Ureter (tissue), 1 donor: ENCODE measurements around the gene HS3ST5. TPM values are rescaled to one million over a fixed set of nuclear protein-coding genes. Genes with fewer than 3 reads are reported as not detected.

ENCODE experiments used
- DNase-seq: peaks from one replicate; pipeline ENCODE4 v3.0.0-alpha.2; 2020; ENCODE audit warnings: low spot score
- total RNA-seq: library from RNA; stranded (reverse); gene quantifications from one replicate; pipeline ENCODE4 v1.2.4, GENCODE V29; 2023
- donor health status: DM: yes; HTN: yes; CAD: no.

Gene HS3ST5, protein sequence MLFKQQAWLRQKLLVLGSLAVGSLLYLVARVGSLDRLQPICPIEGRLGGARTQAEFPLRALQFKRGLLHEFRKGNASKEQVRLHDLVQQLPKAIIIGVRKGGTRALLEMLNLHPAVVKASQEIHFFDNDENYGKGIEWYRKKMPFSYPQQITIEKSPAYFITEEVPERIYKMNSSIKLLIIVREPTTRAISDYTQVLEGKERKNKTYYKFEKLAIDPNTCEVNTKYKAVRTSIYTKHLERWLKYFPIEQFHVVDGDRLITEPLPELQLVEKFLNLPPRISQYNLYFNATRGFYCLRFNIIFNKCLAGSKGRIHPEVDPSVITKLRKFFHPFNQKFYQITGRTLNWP
- 3.2 TPM for total RNA-seq

DNA sequence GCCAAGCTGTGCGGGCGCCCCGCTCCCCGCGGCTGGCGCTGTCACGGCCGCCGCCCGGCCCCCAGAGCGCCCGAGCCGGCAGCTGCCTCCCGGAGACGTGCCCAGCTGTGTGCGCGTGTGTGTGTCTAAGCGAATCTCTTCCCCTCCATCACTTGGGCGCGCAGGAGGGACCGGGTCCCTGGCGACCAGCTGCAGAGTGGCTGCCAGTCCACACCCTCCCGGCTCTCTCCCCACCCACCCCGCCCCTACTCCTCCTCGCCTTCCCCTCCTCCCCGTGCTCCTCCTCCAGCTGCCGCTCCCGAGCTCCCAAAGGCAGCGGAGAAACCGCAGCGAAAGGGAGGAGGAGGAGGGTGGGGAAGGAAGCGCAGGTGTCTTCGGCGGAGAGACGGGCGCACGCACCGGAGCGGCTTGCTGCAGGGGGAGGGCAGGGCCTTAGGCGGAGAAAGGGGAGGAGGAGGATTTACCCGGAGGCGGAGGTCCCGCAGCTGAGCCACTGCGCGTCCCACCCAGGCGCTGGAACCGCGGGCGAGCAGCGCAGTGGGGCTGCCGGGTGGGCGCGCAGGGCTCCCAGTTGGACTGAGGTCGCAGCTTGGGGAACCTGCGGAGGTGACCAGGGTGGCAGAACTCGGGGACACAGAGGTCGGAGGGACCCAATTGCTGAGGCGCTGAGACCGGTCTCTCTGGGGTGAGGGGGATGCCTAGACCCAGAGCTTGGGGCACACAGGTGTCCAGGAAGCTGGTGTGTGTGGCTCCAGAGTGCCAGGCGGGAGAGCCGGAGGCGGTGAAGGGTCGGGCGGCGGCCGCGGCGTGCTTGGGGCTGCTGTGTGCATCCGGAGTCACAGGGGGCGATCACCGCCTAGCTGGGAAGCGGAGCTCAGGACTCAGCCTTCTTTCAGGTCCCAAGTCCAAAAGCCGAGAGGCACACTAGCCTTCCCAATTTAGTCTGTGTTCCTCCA is at the start of gene HS3ST5:
HS3ST5 (minus strand) TSS at position 198 of the 956 bp plus-strand sequence. CDS start 280,178 bp downstream, outside the sequence.
- peak; percentile 73 for DNase-seq

DNA sequence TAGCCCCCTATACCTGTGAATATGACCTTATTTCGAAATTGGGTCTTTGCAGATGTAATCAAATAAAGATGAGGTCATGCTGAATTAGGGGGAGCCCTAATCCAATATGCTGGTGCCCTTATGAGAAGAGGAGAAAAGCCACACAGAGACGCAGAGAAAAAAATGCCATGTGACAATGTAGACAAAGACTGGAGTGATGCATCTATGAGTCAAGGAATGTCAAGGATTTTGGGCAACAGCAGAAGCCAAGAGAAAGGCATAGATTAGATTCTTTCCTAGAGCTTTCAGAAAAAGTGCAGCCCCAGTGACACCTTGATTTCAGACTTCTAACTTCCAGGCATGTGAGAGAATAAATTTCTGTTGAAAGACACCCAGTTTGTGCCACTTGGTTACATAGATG is 47.4 kb upstream of the HS3ST5 start:
- DNase-seq = no peak

DNA sequence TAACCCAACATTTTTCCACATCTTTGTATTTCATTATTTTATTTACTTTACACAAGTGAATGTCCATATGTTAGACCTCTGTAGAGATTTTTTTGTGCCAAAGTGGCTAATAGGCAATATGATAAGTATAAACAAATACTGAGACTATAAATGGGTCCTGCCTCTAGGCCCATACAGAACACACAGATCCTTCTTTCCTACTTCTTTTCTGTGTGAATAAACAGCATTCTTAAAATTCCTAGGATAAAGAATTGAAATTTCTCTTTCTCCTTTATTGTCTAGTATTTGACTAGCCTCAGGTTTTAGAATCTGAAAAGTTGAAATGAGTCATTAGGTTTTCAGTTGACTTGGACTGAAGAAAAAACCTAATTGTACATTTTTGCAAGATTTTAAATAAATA is 46.3 kb upstream of the HS3ST5 start:
- DNase-seq = no peak

DNA sequence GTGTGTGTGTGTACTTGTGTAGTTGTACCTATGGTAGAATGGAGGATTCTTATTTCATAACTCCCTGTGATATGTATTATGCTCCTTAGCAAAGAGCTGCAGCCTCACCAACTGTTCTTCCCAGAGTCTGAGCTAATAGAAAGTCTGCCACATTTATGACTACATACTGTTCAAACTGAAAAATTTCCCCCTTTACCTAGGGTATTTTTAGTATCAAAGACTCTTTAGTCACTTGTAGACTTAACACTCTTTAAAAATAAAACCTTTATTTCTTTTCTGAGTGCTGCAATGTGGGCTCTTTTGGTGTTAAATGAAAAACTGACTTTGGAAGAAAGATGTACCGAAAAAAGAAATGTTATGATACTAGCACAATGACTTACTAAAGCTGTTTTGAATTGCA is 39.6 kb upstream of the HS3ST5 start:
- DNase-seq = no peak

DNA sequence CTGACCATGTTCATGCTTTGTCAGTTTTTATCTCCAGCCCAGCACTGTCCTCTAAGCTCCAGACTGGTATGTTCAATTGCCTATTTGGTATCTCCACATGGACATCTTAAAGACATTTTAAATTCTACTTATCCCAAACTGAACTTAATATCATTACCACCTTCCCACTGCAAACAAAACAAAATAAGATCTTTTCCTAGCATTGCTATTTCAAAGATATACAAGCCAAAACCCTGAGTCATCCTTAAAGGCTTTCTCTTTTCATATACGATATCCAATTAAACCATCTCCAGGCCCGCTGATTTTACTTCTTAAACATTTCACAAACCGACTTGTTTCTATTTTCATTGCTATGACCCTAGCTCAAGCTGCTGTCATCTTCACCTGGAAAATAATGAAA is 35.1 kb upstream of the HS3ST5 start:
- DNase-seq = no peak

DNA sequence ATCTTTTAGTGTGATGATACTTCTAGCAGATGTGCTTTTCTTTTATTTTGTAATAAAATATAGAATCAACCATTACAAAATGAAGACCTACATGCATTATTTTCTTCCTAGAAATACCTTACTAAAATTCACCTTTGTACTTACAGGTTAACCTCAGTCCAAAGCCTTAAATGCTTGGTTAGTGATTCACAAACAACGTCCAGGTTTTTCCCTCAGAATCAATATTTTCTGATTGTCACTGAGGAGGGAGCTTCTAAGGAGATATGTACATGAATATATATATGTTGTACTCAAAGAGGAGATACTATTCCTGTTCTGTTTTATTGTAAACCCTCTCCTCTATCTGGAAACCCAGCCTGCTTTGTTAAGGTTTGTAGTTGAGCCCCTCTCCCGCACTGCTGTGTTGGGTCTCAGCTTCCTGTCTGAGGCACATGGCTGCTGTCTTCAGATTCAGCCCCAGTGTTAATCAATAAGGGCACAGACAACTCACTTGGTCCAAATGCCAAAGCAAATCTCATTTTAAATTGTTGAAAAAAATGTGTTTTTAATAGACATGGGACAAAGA is 33.9 kb upstream of the HS3ST5 start:
- DNase-seq = no peak

DNA sequence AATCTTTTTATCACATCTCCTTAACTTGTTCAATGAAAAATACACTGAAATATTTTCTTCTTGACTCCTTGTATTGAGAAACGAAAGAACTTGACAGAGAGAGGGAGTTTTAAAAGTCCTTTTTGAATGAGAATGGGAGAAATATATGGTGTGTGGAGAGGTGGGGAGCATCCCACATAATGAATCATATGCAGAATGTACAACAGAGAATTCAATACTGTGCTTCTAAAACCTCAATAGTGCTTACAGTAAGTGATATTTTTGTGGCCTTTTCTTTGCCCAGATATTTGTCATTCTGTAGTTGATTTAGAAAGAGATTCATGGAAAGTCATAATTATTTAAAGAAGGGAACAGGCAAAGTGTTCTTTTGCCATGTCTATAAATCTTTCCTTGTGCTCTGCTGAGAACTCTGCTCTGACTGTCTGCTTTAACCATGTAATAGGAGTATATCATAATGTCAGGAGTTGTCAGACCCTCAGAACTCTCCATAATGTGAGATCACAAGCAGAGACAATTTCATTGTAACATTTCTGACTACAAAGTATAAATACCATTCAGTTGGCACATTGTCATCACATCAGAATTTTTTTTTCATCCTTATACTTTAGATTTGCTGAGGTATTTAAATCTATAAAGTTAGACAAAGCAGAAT is 32.8 kb upstream of the HS3ST5 start:
- DNase-seq = no peak

DNA sequence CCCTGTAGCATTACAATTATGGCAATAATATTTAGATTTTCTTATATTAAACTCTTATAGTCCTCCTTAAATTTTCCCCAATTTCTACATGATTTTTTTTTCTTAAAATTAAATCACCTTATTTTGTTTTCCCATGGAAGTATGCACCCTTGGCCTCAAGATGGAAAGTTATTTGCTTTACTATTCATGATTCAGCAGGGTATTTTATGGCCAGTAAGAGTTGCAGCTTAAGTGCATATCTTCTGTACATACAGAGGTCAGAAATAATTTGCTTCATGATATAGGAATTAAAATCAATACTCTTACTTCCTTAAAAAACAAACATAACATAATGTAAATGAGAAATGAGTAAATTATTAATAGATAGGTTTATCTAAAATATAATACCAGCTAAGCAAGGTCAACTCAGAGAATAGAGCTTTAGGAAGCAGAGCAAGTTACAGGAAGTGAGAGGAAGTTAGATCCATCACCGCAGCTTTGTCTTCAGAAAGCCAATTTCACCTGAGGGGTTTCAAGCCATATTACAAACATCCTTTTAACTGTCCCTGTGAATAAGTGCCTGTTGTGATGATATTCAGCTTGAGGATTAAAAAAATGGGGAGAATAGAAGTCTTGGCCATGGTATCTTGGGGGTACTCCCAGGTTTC is 24.6 kb upstream of the HS3ST5 start:
- no peak for DNase-seq

DNA sequence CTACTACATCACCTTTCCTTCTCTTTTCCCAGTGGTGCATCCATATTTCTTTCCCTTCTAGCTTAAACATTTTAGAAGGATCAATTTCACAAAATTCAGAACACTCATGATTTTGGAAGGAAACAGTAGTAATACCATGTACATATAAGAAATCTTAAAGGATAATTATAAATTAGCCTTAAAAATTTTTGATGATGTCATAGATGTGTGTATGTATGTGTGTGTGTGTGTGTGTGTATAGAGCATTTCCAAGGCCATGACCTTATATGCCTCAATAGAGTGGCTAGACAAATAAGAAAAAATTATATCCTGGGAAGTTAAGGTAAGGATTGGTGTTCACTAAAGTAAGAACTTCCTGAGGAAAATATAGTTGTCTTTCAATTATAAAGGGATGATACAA is 24.1 kb upstream of the HS3ST5 start:
- DNase-seq = no peak

DNA sequence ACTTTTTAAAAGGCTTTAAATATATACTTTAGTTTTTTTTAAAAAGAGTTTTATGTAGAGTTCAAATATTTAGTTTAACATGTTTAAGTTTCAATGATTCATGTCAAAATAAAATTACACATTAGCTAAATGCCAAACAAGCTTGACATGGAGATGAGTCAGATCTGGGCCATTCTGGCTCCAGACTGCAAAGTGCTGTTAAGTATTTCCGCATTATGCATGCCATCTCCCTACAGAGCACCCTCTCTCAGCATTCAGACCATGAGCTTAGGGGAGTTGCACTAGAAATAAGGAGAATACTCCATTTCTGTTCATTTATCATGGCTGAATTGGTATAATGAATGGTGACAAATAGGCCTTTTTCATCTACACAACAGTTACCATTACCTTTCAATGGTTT is 21.5 kb upstream of the HS3ST5 start:
- DNase-seq = peak; percentile 48

DNA sequence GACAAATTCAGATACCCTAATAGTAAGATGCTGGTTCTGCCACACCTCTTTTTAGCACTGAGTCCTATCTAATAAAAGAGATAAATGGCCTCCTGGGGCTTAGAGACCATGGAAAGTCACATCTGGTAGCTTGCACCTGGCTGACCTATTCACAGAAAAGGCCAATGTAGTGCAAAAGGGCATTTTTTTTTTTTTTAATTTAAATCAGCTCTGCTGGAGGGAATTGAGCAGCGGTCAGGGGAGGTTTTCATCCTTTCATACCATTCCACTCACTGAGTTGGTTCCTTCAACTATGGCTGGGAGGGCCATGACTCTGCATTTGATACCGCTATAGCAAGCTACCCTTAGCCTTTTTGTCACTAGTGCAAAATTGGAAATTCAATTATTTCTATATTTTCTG is 20.1 kb upstream of the HS3ST5 start:
- DNase-seq = no peak

DNA sequence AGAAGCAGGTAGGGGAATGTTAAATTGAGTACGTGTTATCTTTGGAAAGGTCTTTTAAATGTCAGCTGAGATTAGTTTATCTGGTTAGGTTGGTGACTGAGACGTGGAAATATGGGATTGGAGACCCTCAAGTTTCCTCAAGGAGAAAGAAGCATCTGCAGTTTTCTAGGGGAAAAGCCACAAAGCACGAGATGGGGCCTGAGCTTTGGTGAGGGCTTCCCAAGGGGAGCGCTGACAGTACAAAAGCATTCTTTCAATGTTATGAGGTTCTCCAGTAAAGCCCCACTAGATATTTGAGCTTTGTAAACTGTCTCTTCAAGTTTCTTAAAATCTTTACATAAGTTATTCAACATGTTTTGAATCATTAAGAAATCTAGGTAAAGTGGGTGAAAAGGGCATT is 19.6 kb upstream of the HS3ST5 start:
- DNase-seq = no peak

DNA sequence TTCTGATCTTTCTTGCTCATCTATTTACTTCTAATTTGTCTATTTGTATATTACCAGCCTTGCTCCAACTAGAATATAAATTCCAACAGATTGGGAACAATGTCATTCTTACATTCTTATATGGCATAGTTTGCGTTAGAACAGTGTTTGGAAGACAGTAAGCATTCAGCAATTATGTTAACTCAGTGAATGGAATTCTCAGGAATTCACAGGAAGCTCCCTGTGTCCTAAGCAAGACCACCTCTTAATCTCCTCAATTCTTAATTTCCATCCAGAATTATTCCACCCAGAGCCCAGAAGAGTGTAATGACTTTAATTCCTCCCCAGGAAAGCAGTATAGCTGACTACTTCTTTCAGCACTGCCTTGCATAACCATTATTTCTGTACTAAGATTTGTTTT is 18.2 kb upstream of the HS3ST5 start:
- DNase-seq = no peak

DNA sequence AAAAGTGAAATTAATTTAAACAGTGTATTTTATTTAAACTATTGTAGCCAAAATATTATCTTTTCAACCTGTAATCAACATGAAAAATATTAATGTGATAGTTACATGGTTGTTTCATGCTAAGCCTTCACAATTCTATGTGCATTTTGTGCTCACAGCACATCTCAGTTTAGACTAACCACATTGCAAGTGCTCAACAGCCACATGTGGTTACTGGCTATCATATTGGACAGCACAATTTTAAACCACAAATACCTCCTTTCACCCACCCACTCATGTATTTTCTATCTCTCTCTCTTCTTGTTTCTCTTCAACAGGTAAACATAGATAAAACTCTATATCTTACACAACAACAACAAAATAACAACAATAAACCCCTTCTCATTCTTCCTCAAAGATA is 12.5 kb upstream of the HS3ST5 start:
- DNase-seq = no peak

DNA sequence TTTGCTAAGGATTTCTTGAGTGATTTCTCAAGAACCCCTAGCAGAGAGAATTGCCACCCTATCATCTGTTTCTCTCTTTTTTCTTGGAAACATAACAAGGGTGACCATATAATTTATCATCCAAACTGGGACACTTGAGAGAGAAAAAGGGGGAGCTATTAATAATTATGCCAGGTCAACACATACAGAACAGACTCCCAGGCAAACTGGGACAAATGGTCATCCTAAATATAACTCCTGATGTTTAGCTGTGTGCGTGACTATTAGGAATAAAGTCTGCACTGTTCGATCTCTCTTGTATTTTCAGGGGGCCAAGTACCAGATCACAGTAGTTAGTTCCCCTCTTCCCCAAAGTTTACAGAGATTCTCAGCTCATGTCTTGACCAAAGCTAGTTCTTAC is 11.7 kb upstream of the HS3ST5 start:
- DNase-seq = no peak

DNA sequence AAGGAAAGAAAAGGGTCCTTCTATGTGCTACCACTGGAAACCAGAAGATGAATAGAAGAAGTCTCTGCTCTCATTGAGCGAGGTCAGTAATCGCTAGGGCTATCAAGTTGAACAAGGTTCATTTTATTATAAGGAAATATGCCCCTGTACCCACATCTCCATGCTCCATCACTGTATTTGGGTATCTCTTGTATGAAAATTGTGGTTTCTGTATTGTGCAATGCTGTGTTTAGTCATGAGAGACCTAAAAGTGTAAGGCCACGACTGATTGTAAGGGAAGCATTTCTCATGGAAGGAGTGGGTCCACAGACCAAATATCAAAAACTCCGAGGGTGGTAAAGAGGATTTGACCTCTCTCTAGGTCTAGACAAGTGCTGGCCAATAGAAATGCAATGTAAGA is 3.6 kb upstream of the HS3ST5 start:
- DNase-seq = no peak

DNA sequence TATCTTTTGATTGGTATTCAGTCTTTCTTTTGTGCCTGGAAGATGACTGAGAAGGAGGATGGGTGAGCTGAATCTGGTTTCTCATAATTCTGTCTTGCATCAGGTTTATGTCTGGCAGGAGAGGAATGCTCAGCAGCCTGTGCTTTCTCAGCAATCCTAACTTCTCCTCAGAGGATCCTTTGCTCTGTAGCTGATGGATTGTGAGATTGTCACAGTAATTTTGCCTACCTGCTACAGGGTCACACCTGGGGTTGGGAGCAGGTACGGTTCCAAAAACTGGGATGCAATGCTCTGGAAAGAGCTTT is 2.1 kb upstream of the HS3ST5 start:
- no peak for DNase-seq

DNA sequence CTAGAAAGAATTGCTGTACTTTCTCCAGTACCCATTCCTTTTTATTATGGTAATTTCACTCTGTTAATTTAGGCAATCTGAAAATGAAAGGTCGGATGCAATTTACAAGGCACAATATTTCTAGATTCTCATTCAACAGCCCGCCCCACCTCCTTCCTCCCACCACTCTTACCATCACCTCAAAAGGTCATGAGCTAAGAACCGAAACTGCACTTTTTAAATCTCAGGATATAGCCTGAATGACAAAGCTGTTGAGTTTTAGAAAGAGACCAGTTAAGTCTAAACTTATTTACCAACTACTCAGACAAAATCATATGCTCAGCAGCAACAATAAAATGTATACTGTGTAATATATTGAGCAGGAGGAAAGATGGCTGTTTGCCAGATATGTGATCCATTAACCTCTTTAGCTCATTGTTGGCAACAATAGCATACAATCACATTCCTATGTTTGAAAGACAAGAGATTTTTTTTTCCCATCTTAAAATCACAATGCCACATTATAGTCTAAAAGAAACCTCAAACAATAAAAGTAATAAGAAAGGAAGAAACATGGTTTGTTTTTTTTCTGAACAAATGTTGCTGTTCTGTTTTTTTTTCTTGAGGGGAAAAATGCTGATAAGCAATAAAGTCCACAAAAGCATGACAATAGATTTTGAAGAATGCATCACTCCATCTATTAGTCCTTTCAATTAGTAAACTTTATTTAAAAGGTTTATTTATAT is 1.6 kb upstream of the HS3ST5 start:
- no peak for DNase-seq

DNA sequence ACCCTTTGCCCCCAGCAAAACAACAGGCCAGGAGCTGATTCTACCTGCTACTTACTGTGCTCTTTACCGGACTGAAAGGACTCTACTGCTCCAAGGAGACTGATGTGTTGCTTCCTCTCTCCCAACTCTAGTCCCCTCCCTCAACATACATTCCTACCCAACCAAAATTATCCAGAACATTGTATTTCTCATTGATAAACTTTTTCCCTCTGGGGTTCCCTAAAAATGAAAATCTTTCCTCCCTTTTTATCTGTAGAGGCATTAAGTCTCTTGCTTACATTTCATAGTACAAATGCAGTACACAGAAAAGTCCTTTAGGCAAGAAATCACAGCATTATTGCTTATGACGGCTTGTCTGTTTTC is 940 bp upstream of the HS3ST5 start:
- DNase-seq = no peak

DNA sequence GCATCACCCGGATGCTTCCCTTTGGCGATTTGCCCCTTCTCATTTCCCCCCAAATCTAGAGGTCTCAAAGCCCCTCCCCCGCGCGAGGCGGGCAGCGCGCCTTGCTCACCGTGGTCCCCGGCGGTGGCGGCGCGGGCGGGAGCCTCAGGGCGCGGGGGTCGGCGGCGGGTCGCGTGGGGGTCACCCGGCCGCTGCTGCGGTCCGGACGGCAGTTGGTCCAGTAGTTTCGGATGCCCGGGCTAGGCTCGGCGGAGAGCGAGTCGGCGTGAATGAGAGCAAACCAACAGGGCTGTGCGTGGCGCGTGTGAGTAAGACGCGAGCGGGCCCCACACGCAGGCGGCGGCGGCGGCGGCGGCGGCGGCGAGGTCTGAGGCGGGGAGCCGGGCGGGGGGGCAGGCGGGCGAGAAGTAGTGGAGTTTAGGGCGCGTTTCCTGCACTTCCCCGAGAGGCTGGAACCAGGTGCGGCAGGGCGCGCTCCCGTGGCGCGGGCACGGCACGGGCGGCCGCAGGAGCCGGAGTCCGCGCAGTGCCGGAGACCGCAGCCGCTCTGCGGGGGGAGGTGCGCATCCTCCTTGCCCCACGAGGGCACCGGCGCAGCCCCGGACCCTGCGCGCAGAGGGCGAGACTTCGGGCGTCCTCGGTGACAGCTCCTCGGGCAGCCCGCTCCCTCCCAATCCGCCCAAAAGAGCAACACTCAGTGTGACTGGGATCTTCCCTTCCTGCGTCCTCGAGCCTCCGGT is 567 bp downstream of the HS3ST5 start:
- peak; percentile 53 for DNase-seq

DNA sequence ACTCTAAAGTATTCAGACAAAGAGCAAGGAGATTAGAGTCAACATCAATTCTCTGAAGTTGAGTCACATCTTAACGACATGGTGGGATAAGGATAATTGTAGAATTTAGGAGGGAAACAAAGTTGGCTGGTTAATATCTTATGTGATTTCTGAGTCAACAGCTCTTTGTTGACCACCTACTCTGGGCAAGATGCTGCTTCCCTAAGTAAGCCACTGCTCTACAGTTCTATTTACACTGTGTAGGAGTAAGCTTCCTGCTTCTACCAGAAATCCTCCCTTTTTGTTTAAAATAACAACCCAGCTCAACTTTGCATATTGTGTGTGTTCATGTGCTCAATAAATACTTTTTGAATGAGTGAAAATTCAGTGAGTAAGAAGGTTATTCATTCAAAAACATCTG is 3.1 kb downstream of the HS3ST5 start:
- no peak for DNase-seq
